Transverse colon (tissue), 4 donors: ENCODE measurements around the gene ZNF664.

Experiments used
- CTCF ChIP-seq, 5 experiments: fragments of 200-600 bp in 3 of 5; fragments of 450-650 bp in 2 of 5; sonication (generic) in 3 of 5; IDR thresholded peaks; 1 replicate in 2 of 5; 2 replicates in 3 of 5; pipeline ENCODE4 v1.5.1; 2016 to 2017; ENCODE audit warnings: antibody characterized with exemption in 5 of 5, inconsistent platforms in 3 of 5, mild to moderate bottlenecking in 2 of 5, moderate library complexity in 1 of 5
- POLR2A ChIP-seq: fragments of 450-650 bp; IDR thresholded peaks from one replicate; pipeline ENCODE4 v1.6.1; 2016; ENCODE audit warnings: antibody characterized with exemption, mild to moderate bottlenecking, moderate library complexity
- POLR2AphosphoS5 ChIP-seq, 3 donors: sonication (generic); formaldehyde crosslinking; IDR thresholded peaks; one replicate each; pipeline ENCODE4 v1.6.1; 2016; ENCODE audit warnings: antibody characterized with exemption in 3 of 3

GRCh38 chr12:124002654-124003053 lies 29.6 kb downstream of the ZNF664 start:
- no peak for TF ChIP-seq POLR2A
- TF ChIP-seq CTCF (IDR thresholded peaks at IDR 0.05), result no peak
- TF ChIP-seq POLR2AphosphoS5 (IDR thresholded peaks at IDR 0.05), result no peak
